ACHN (cell line): ENCODE results near the gene CHN2.
"Not testable (repeated sequence)": the region's sequence is repeated elsewhere in the genome, so short reads cannot be mapped to it uniquely, and the experiment has no call there.

Source experiments
- DNase-seq: peaks from one replicate; pipeline ENCODE4 v3.0.0-alpha.2; 2015
- in situ Hi-C: cut with HindIII; loops from 2 replicates; pipeline ENCODE4 v1.10.0; 2017; ENCODE audit warnings: low sequenced_read_pairs, low pct_ligation_motif_present, low pct_unique_long_range_greater_than_20kb

Gene CHN2

DNA sequence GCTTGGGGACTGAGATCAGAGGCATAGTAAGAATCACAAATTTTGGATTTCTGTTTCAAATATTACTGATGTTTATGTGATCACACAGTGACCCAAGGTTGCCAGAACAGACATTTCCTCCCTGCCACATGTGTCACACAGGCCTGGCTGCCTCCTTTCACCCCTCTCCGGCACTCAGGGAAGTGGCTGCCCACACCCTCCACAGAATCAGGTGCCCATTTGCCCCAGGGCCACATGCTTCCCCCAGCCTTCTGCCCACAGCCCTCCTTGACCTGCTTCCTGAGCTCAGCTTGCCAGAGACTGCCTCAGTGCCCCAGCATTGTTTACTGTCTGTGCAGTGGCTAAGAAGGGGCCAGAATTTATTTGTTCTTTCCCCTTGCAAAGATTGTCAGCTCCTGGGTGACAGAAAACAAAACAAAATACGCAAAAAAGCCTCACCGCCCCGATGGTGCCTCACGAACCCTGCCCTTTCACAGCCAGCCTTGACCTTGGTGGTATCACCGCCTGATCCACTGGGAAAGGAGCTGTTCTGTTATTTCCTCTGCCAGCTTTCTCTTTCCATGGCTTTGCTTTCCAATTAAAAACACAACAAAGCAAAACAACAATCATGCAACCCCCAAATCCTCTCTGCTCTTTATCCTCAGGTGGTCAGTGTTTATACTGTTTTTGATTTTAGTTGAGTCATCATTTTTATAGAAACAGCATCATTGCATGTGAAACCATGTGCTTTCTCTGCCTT, 52.8 kb downstream of the CHN2 start:
- in situ Hi-C loops = no loop called here
- no peak for DNase-seq

DNA sequence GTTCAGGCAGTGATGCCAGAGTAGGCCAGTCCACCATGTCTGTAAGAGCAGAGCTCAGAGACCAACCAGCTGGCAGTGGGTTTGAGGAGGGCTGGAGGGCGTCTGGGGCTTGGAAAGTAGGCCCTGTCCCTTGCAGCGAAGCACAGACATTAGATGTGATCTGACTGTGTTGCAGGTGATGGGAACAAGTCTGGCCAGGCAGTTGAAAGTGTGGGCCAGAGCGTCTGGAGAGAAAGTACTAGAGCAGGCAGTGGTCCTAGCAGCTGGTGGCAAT, 53.3 kb downstream of the CHN2 start:
- no peak for DNase-seq
- in situ Hi-C loops = no loop called here

- in situ Hi-C loops = no loop called here
- DNase-seq = no peak
These were observed 54.3 kb downstream of the CHN2 start for GRCh38 chr7:29248713-29249382.

DNA sequence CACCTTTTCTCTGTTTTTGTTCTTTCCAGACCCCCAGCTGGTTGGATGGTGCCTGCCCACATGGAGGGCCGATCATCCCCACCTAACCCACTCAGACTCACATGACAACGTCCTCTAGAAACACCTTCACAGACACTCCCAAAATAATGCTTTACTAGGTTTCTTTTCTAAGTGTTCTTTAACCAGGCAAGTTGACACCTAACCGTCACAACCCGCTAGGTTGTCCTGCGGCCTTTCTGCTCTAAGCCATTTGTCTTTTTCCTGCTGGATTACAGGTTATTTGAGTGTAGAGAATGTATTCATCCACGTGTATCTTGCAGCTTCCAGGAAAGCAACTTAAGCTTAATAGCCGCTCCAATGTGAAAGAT, 54.8 kb downstream of the CHN2 start:
- no peak for DNase-seq
- in situ Hi-C loops = no loop called here

GRCh38 chr7:29249860-29250259, 55.3 kb downstream of the CHN2 start:
- no peak for DNase-seq
- in situ Hi-C loops = no loop called here

DNA sequence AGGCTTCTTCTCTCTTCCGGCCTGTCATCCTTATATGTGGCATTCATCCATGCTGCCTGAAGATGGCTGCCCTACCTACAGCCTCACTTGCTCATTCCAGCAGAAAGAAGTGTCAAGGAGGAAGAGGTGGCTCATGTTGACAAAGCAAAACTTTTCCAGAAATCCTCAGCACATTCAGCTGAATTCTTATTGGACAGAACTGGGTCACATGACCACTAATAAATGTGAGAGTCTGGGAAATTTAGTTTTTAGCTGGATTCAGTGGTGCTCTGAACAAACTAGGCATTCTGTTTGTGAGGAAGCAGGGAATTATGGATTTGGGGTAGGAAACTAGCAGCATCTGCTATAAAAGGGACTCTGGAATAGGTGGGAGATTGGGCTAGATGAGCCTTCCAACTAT, 58.6 kb downstream of the CHN2 start:
- no peak for DNase-seq
- in situ Hi-C loops = no loop called here

DNA sequence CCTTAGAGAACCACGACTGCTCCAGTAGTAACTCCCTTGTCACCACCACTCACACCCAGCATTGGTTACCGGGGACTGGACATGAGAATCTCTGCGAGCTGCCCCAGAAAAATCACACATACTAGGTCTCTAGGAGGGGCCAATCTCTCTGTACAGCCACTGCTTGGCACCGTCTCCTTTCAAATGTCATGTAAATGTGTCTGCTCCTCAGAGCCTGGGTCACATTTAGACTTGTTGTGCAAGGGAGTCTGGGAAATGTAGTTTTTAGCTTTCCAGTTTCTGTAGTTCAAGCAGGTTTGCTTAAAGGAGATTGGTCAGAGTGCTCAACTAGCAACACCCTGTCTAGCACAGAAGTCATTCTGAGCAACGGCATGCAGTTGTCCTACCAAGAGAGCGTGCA, 60.0 kb downstream of the CHN2 start:
- no peak for DNase-seq
- in situ Hi-C loops = no loop called here

DNA sequence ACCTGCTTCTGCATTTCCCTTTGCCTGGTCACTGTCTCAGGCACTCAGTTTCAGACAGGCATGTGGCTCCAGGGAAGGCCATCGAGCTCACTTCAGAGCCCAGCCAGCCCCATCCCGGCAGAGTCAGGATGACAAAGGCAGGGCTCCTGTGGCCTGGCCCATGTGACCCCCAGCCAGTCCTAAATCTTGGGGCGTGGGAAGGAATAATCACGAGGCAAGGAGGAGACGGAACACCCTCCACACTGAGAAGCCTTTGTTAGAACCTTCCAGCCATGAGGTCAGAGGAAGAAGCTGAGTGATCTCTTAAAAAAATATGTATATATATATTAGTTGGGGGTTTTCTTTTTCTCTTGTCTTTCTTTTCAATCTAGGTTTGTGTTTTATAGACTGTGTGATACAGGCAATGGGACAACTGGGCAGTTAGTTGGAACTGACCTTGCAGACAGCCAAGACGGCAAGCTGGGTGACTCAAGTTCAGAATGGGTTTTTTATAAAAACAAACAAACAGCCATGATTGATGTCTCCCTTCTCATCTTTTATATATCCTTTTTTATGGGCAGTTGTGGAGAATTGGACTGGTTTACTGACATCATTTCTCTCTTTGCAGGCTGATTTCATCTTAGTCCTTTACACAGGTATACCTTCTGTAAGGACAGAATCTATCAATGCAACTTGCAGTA, 60.8 kb downstream of the CHN2 start:
- in situ Hi-C loops = no loop called here
- no peak for DNase-seq

DNA sequence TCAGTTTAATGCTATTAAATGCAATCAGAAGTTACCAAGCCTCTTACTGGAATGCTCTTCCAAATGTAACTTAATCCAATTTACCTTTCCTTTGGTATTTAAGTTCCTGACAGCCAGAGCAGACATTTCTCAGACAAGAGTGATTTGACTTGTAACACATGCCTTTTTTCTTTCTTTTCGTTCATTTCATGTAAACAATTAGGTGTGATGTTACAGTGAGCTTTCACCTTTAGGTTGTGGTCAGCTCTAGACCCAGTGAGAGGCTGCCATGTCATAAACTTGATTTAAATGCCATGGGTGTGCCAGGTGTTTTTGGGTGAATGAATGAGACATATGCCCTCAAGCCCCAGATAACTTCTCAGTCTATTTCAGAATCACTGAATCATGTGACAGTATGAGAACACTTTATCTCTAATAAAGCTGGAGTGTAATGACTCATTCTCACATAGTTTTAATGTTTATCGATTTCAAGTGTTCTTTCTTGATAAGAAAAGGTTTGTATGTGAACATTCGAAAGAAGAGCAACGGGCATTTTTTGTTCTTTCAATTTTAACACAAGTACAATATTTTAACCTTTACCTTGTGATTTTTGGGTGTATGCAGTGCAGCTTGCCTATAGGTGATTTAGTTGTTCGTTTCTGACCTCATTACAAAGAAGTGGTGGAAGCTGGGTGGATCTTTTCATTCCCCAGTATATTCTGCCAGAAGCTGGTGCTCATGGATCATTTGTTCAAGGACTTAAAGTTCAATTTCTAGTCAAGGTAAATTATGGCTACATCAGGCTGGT, 61.5 kb downstream of the CHN2 start:
- DNase-seq = no peak
- in situ Hi-C loops = no loop called here

DNA sequence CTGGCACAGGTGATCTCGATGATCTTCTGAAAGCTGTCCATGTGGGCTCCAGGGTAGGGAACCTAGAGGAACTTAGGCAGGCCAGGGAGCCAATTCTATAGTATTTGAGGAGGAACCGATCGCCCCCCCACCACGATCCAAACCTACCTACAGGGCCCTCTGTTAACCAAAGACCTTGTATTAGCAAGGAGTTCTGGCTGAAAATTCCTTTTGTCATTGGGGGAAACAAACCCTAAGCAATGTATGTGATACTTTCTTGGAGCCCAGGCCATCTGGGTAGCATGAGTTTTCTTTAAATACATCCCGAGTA, 62.1 kb downstream of the CHN2 start:
- in situ Hi-C loops = no loop called here
- DNase-seq = no peak

- DNase-seq = no peak
- in situ Hi-C loops = no loop called here
These were observed 64.4 kb downstream of the CHN2 start for GRCh38 chr7:29258951-29259350.

DNA sequence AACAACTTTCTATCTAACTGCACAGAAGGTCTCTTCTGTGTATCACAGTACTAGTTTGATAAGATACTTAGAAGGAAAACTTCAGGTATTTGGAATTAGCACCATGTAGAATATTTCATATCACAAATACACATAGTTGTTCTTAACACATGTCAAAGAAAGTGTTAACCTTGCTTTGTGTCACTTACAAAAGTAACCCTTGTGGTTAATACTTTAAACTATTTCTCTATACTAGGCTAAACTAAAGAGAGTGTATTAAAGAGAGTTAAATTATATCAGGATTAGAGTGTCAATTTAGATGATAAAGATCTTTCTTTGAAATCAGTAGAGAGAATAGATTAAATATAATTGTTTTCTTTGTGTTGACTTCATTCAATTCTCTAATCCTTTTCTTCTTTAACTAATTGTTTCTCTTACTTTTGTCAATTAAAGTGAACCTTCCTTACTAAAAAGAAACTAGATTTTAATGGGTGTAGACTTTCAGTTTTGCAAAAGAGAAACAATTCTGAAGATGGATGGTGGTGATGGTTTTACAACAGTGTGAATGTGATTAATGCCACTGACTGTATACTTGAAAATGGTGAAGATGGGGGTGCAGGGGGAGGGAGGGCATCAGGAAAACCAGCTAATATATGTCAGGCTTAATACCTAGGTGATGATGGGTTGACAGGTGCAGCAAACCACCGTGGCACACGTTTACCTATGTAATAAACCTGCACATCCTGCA, 67.8 kb downstream of the CHN2 start:
- in situ Hi-C loops = no loop called here
- DNase-seq = no peak

GRCh38 chr7:29263601-29264207, 69.1 kb downstream of the CHN2 start:
- DNase-seq, in situ Hi-C loops: not testable (repeated sequence)

GRCh38 chr7:29265208-29265923, 70.8 kb downstream of the CHN2 start:
- no peak for DNase-seq
- in situ Hi-C loops = no loop called here

DNA sequence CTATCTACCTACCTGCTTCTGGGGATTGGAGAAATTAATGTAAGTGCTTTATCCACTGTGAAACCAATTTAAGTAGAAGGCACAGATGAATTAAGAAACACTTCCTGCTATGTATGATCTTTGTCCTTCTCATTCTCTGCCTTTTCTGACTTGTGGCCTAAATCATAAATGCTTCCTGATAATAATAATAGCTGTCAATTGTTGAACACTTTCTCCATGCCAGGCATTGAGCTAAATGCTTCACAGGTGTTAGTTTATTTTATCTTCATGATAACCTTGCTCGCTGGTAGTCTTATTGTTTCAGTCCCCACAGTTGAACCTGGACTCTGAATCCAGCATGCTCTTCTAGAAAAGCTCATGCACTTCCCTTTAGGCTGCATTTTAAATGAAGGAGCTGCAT, 75.4 kb downstream of the CHN2 start:
- no peak for DNase-seq
- in situ Hi-C loops = no loop called here

- in situ Hi-C loops = no loop called here
- no peak for DNase-seq
These were observed 76.2 kb downstream of the CHN2 start for GRCh38 chr7:29270594-29271318.

GRCh38 chr7:29271319-29271658, 76.7 kb downstream of the CHN2 start:
- DNase-seq = no peak
- in situ Hi-C loops = no loop called here

GRCh38 chr7:29272057-29272456, 77.5 kb downstream of the CHN2 start:
- in situ Hi-C loops = no loop called here
- no peak for DNase-seq
